GM12891 (cell line): Measurements from ENCODE around the gene PLAAT4.

Experiments used
- POLR2AphosphoS5 ChIP-seq: IDR thresholded peaks from 2 replicates; pipeline ENCODE4 v1.6.1; 2011; ENCODE audit warnings: low read depth, low read length, control low read depth
- TAF1 ChIP-seq: IDR thresholded peaks from 2 replicates; pipeline ENCODE4 v1.6.1; 2011; ENCODE audit warnings: low read depth, low read length, control low read depth

DNA sequence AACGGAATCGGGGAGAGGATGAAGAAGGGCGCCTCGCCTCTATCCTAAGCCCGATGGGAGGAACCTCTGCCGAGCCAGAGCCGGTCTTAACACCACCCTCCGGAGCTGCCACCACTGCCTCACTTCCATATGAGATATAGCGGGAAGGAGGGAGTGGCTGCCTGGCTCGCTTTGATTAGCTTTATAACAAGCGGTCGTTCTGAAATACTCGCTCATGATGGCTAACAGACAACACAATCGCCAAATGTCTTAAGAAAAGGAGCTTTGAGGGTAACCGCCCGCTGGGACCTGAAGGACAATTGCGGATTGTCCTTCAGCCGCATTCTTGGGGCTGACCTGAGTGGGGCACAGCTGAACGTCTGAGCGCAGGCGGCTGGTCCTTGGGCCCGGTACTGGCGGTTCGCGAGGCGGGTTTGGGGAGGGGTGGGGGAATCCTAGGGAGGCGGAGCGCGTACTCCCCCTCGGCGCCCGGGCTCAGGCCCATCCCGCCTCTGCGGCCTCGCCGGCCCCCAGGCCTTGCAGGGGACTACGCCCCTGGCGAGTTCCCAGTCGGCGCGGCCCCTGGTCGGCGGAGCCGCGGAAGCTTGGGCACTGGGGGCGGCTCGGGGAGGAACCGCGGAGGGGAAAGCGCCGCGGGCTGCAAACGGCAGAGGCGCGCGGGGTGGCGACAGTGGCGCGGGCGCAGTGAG, 45.9 kb upstream of the PLAAT4 start, which contains the start of gene PLAAT5:
- TF ChIP-seq TAF1, result no peak
- no peak for TF ChIP-seq POLR2AphosphoS5
